Measurements from ENCODE around the gene CLMP. TPM values are rescaled to one million over a fixed set of nuclear protein-coding genes. Genes with fewer than 3 reads are reported as not detected.

CLMP gene
- polyA plus RNA-seq, 1 donor from 2014 or later = not detected

DNA sequence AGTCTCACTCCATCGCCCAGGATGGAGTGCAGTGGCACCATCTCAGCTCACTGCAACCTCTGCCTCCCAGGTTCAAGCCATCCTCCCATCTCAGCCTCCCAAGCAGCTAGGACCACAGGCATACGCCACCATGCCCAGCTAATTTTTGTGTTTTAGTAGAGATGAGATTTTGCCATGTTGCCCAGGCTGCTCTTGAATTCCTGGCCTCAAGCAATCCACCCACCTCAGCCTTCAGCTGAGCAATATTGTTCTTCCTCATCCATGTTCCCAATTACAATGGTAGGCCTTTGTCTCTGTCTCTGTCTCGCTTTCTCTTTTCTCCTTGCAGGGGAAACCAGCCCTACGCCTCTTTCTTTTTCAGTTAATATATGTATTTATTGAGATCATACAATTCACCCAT is 143.4 kb downstream of the CLMP start (continued):
- no peak for TF ChIP-seq RAD21 (conservative IDR thresholded peaks at IDR 0.05)
- TF ChIP-seq EZH2 (IDR thresholded peaks at IDR 0.05; ENCODE audit: borderline replicate concordance, insufficient read depth, low read length, poor library complexity, severe bottlenecking) = no peak
- no peak for TF ChIP-seq MXI1 (conservative IDR thresholded peaks at IDR 0.05; ENCODE audit: poor library complexity, severe bottlenecking)
- no peak for TF ChIP-seq POLR2AphosphoS5 (IDR thresholded peaks at IDR 0.05)

DNA sequence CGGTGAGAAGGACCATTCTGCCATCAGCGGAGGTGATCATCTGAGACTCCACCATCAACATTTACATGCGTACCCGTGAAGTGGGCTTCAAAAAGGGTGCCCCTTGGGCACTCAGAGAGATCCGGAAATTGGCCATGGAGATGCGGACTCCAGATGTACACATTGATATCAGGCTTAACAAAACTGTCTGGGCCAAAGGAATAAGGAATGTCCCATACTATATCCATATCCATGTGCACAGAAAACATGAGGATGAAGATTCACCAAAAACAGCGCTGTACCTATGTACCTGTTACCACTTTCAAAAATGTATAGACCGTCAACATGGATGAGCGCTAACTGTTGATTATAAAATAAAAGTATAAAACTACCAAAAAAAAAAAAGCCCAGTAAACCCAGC is 143.9 kb downstream of the CLMP start:
- H3K4me2 ChIP-seq (ENCODE audit: low read length) = no peak overlapping the region
- no peaks in the 10 kb centered on the region for H3K9me2 ChIP-seq (ENCODE audit: insufficient read depth, low read length)
- no peaks in the 10 kb centered on the region for H3K9me3 ChIP-seq (ENCODE audit: low read length)
- H3K79me2 ChIP-seq (replicated peaks; ENCODE audit: insufficient read depth, low read length) = no peaks in the 10 kb centered on the region
- no peak overlapping the region for H2AFZ ChIP-seq (ENCODE audit: low read depth, low read length)
- TF ChIP-seq TAF1 (IDR thresholded peaks at IDR 0.05; ENCODE audit: low read depth) (no peak), POLR2AphosphoS5 (IDR thresholded peaks at IDR 0.05) (no peak), MXI1 (conservative IDR thresholded peaks at IDR 0.05; ENCODE audit: poor library complexity, severe bottlenecking) (no peak), SMC3 (conservative IDR thresholded peaks at IDR 0.05; ENCODE audit: poor library complexity) (no peak), EP300 (conservative IDR thresholded peaks at IDR 0.05; ENCODE audit: poor library complexity, severe bottlenecking) (no peak), EZH2 (IDR thresholded peaks at IDR 0.05; ENCODE audit: borderline replicate concordance, insufficient read depth, low read length, poor library complexity, severe bottlenecking) (no peak), RAD21 (conservative IDR thresholded peaks at IDR 0.05) (no peak)
- TF ChIP-seq, protein P1, sequence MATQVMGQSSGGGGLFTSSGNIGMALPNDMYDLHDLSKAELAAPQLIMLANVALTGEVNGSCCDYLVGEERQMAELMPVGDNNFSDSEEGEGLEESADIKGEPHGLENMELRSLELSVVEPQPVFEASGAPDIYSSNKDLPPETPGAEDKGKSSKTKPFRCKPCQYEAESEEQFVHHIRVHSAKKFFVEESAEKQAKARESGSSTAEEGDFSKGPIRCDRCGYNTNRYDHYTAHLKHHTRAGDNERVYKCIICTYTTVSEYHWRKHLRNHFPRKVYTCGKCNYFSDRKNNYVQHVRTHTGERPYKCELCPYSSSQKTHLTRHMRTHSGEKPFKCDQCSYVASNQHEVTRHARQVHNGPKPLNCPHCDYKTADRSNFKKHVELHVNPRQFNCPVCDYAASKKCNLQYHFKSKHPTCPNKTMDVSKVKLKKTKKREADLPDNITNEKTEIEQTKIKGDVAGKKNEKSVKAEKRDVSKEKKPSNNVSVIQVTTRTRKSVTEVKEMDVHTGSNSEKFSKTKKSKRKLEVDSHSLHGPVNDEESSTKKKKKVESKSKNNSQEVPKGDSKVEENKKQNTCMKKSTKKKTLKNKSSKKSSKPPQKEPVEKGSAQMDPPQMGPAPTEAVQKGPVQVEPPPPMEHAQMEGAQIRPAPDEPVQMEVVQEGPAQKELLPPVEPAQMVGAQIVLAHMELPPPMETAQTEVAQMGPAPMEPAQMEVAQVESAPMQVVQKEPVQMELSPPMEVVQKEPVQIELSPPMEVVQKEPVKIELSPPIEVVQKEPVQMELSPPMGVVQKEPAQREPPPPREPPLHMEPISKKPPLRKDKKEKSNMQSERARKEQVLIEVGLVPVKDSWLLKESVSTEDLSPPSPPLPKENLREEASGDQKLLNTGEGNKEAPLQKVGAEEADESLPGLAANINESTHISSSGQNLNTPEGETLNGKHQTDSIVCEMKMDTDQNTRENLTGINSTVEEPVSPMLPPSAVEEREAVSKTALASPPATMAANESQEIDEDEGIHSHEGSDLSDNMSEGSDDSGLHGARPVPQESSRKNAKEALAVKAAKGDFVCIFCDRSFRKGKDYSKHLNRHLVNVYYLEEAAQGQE (IDR thresholded peaks at IDR 0.05; ENCODE audit: borderline replicate concordance) = no peak
- TF ChIP-seq, protein P2, sequence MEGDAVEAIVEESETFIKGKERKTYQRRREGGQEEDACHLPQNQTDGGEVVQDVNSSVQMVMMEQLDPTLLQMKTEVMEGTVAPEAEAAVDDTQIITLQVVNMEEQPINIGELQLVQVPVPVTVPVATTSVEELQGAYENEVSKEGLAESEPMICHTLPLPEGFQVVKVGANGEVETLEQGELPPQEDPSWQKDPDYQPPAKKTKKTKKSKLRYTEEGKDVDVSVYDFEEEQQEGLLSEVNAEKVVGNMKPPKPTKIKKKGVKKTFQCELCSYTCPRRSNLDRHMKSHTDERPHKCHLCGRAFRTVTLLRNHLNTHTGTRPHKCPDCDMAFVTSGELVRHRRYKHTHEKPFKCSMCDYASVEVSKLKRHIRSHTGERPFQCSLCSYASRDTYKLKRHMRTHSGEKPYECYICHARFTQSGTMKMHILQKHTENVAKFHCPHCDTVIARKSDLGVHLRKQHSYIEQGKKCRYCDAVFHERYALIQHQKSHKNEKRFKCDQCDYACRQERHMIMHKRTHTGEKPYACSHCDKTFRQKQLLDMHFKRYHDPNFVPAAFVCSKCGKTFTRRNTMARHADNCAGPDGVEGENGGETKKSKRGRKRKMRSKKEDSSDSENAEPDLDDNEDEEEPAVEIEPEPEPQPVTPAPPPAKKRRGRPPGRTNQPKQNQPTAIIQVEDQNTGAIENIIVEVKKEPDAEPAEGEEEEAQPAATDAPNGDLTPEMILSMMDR (IDR thresholded peaks at IDR 0.05; ENCODE audit: poor library complexity, severe bottlenecking) = no peak
- H3K36me3 ChIP-seq (ENCODE audit: insufficient read depth, low read length) = no peaks in the 10 kb centered on the region
- H3K27me3 ChIP-seq (ENCODE audit: insufficient read depth, low read depth, low read length) = no peaks in the 10 kb centered on the region
- H3F3A ChIP-seq (ENCODE audit: insufficient read depth, low read length, poor library complexity, severe bottlenecking) = no peaks in the 10 kb centered on the region
- no peak overlapping the region for H3K9ac ChIP-seq (ENCODE audit: low read length)
- no peak overlapping the region for H3K27ac ChIP-seq (ENCODE audit: low read length)
- H3K4me3 ChIP-seq (ENCODE audit: low read length) = no peak overlapping the region
- H4K20me1 ChIP-seq (ENCODE audit: insufficient read depth) = no peaks in the 10 kb centered on the region

DNA sequence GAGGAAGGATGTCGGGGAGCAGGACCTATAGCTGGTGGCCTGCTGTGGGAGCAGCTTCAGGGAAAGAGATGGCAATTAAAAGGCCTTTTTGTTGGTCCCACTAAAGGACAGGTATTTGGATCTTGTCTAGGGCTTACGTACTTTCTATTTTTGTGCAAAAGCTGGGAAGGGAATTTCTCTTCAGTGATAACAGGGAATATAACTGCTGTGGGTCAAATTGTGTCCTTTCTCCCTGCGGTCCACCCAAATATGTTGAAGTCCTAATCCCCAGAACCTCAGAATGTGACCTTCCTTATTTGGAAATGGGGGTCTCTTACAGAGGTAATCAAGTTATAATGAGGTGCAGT is 147.1 kb downstream of the CLMP start:
- H2AFZ ChIP-seq (ENCODE audit: low read depth, low read length) = no peak overlapping the region
- H3K79me2 ChIP-seq (replicated peaks; ENCODE audit: insufficient read depth, low read length) = no peaks in the 10 kb centered on the region
- H3K9me2 ChIP-seq (ENCODE audit: insufficient read depth, low read length) = no peaks in the 10 kb centered on the region
- no peak overlapping the region for H3K27ac ChIP-seq (ENCODE audit: low read length)
- no peaks in the 10 kb centered on the region for H3K36me3 ChIP-seq (ENCODE audit: insufficient read depth, low read length)
- no peaks in the 10 kb centered on the region for H4K20me1 ChIP-seq (ENCODE audit: insufficient read depth)
- H3K27me3 ChIP-seq (ENCODE audit: insufficient read depth, low read depth, low read length) = no peaks in the 10 kb centered on the region
- TF ChIP-seq SMC3 (conservative IDR thresholded peaks at IDR 0.05; ENCODE audit: poor library complexity) (no peak), EP300 (conservative IDR thresholded peaks at IDR 0.05; ENCODE audit: poor library complexity, severe bottlenecking) (no peak), POLR2AphosphoS5 (IDR thresholded peaks at IDR 0.05) (no peak), MXI1 (conservative IDR thresholded peaks at IDR 0.05; ENCODE audit: poor library complexity, severe bottlenecking) (no peak), TAF1 (IDR thresholded peaks at IDR 0.05; ENCODE audit: low read depth) (no peak), RAD21 (conservative IDR thresholded peaks at IDR 0.05) (no peak), EZH2 (IDR thresholded peaks at IDR 0.05; ENCODE audit: borderline replicate concordance, insufficient read depth, low read length, poor library complexity, severe bottlenecking) (no peak)
- TF ChIP-seq, protein P2 (IDR thresholded peaks at IDR 0.05; ENCODE audit: poor library complexity, severe bottlenecking) = no peak
- TF ChIP-seq, protein P1 (IDR thresholded peaks at IDR 0.05; ENCODE audit: borderline replicate concordance) = no peak
- no peak overlapping the region for H3K4me3 ChIP-seq (ENCODE audit: low read length)
- H3K9ac ChIP-seq (ENCODE audit: low read length) = no peak overlapping the region
- H3F3A ChIP-seq (ENCODE audit: insufficient read depth, low read length, poor library complexity, severe bottlenecking) = no peaks in the 10 kb centered on the region
- H3K4me2 ChIP-seq (ENCODE audit: low read length) = no peak overlapping the region
- H3K9me3 ChIP-seq (ENCODE audit: low read length) = no peaks in the 10 kb centered on the region
